ENCODE measurements around the gene PLSCR4.

PLSCR4 gene

GRCh38 chr3:146191051-146191450 lies 59.9 kb downstream of the PLSCR4 start:
- Mint-ChIP-seq H3K4me1 (ENCODE audit: low read depth) (peaks cover 5% of the 10 kb centered on the region), H3K36me3 (ENCODE audit: low read depth) (no peaks in the 10 kb centered on the region), H3K27me3 (no peaks in the 10 kb centered on the region), H3K9me3 (no peaks in the 10 kb centered on the region), H3K27ac (no peak overlapping the region), H3K4me3 (no peak overlapping the region)
- intact Hi-C loops (cut with micrococcal nuclease) = no loop called here

DNA sequence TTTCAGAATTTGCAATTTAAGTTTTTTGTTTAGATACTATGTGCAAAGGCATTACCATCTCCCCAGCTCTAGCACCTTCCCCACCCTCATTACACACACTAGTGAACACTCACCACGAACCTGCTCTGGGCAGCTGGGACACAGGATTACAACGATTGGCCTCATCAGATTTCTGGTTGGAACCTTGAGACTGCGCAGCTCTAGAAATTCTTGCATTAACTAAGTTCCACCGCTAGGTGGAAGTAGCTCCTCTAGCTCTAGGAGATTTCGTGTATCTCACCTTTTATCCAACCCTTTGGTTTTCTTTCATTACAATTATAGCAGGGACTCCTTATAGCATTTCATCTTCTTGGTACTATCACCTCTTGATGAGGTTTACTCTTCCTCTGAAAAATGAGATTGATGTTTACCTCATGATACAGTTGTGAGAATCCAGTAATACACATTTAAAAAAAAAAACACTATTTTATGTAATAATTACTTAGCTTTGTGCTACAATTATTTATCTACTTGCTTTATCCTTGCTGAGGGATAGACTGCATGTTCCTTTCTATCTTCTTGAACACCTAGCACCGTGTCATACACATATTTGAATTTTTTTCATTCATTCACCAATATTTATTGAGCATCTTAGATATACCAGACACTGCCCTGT lies 61.3 kb downstream of the PLSCR4 start:
- Mint-ChIP-seq H3K4me1 (ENCODE audit: low read depth) (peaks cover 5% of the 10 kb centered on the region), H3K27ac (no peak overlapping the region), H3K27me3 (no peaks in the 10 kb centered on the region), H3K36me3 (ENCODE audit: low read depth) (no peaks in the 10 kb centered on the region), H3K9me3 (no peaks in the 10 kb centered on the region), H3K4me3 (no peak overlapping the region)
- intact Hi-C loops (cut with micrococcal nuclease) = loop anchor here (1.0 to 2.0 kb wide), 2 partner anchors 123 to 388 kb away; no protein-coding TSS in a partner anchor

DNA sequence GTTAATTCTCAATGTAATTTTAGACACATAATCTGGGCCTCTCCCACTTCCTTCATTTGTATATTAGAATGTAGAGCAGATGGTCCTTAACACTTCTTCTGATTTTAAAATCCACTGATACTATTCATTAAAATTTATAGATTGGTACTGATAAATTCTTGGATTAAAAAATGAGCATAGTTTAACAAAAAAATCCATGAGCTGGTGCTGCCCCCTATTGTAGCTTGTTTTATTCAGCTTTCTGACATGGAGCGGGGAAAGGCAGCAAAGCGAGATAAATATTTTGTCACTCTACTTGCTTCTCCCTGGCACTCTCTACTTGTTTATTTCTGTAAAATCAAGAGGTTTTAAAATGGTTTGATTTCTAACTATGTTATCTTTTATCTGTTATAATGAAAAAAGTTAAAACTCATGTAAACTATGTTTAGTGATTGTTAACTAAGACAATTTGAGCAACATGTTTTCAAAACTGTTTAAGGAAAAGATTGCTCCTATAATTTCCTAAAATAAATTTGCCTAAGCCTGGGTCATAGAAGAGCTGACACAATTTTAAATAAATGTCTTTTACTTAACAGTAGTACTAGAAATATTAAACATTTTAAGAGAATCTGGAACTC lies 63.5 kb downstream of the PLSCR4 start:
- H3K27me3 Mint-ChIP-seq = no peaks in the 10 kb centered on the region
- peaks cover 5% of the 10 kb centered on the region for H3K4me1 Mint-ChIP-seq (ENCODE audit: low read depth)
- no peaks in the 10 kb centered on the region for H3K36me3 Mint-ChIP-seq (ENCODE audit: low read depth)
- no peaks in the 10 kb centered on the region for H3K9me3 Mint-ChIP-seq
- H3K4me3 Mint-ChIP-seq = no peak overlapping the region
- intact Hi-C loops (cut with micrococcal nuclease) = no loop called here
- no peak overlapping the region for H3K27ac Mint-ChIP-seq

GRCh38 chr3:146184241-146185015 lies 66.5 kb downstream of the PLSCR4 start:
- Mint-ChIP-seq H3K4me3 (no peak overlapping the region), H3K27me3 (peaks cover 2% of the 10 kb centered on the region), H3K27ac (no peak overlapping the region), H3K4me1 (ENCODE audit: low read depth) (peaks cover 2% of the 10 kb centered on the region), H3K9me3 (no peaks in the 10 kb centered on the region), H3K36me3 (ENCODE audit: low read depth) (no peaks in the 10 kb centered on the region)
- intact Hi-C loops (cut with micrococcal nuclease) = no loop called here

DNA sequence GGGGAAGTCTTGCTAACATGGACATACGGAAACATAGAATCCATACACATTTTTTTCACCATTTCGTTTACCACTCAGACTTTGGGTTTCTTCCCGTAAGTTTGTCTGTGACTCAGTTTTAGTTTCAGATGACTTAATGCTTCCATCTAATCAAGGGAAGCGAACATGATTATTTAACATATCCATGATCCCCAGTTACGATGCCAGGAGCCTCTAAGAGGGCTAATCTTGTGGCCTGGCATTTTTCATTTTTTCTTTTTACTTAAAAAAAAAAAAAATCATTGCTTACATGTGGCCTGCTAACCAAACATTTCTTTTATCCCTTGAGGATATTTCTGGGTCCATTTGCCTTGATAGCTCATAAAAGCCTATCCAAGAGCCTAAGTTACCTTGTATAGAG lies 69.7 kb downstream of the PLSCR4 start:
- no peak overlapping the region for H3K27ac Mint-ChIP-seq
- H3K9me3 Mint-ChIP-seq = no peaks in the 10 kb centered on the region
- no peak overlapping the region for H3K4me3 Mint-ChIP-seq
- H3K36me3 Mint-ChIP-seq (ENCODE audit: low read depth) = no peaks in the 10 kb centered on the region
- no peaks in the 10 kb centered on the region for H3K4me1 Mint-ChIP-seq (ENCODE audit: low read depth)
- intact Hi-C loops (cut with micrococcal nuclease) = no loop called here
- peaks cover 2% of the 10 kb centered on the region for H3K27me3 Mint-ChIP-seq

DNA sequence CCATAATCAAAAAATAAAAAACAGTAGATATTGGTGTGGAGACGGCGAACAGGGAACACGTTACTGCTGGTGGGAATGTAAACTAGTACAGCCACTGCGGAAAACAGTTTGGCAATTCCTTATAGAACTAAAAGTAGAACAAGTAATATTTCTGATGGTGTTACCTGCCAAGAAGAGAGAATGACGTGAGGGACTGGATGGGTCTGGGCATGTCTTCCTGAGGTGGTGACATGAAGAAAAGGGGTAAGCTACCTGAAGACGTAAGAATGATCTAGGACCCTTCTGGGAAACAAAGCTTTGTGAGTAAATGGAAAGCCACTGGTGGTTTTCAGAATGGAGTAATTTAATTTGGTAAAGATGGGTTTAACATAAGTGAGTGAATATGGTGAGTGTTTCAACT lies 70.5 kb downstream of the PLSCR4 start:
- Mint-ChIP-seq H3K27ac (no peak overlapping the region), H3K9me3 (no peaks in the 10 kb centered on the region), H3K4me3 (no peak overlapping the region), H3K36me3 (ENCODE audit: low read depth) (no peaks in the 10 kb centered on the region), H3K4me1 (ENCODE audit: low read depth) (no peaks in the 10 kb centered on the region), H3K27me3 (peaks cover 2% of the 10 kb centered on the region)
- intact Hi-C loops (cut with micrococcal nuclease) = no loop called here

- Mint-ChIP-seq H3K4me1 (ENCODE audit: low read depth) (no peaks in the 10 kb centered on the region), H3K36me3 (ENCODE audit: low read depth) (no peaks in the 10 kb centered on the region), H3K9me3 (no peaks in the 10 kb centered on the region), H3K27me3 (peaks cover 2% of the 10 kb centered on the region), H3K27ac (no peak overlapping the region), H3K4me3 (no peak overlapping the region)
- intact Hi-C loops (cut with micrococcal nuclease) = no loop called here
These were observed 72.8 kb downstream of the PLSCR4 start for GRCh38 chr3:146178006-146178689.

DNA sequence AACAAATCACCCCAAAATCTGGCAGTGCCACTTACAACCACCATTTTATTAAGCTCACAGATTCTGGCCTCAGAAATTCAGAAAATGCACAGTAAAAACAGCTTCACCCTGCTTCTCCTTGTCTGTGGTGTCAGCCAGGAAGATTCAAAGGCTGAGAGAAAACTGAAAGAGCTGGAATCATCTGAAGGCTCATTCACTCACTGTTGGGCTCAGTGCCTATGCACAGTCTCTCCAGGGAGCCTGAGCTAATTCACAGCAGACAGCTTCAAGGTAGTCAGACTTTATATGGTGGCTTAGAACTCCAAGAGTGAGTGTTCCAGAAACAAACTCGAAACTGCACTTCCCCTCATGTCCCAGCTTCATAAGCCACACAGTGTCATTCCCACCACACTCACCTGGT lies 73.4 kb downstream of the PLSCR4 start:
- Mint-ChIP-seq H3K27me3 (peaks cover 2% of the 10 kb centered on the region), H3K36me3 (ENCODE audit: low read depth) (no peaks in the 10 kb centered on the region), H3K4me1 (ENCODE audit: low read depth) (no peaks in the 10 kb centered on the region), H3K27ac (no peak overlapping the region), H3K4me3 (no peak overlapping the region), H3K9me3 (no peaks in the 10 kb centered on the region)
- intact Hi-C loops (cut with micrococcal nuclease) = no loop called here

GRCh38 chr3:146177072-146177471 lies 73.8 kb downstream of the PLSCR4 start:
- no peaks in the 10 kb centered on the region for H3K9me3 Mint-ChIP-seq
- H3K36me3 Mint-ChIP-seq (ENCODE audit: low read depth) = no peaks in the 10 kb centered on the region
- peaks cover 2% of the 10 kb centered on the region for H3K27me3 Mint-ChIP-seq
- intact Hi-C loops (cut with micrococcal nuclease) = no loop called here
- no peak overlapping the region for H3K27ac Mint-ChIP-seq
- no peak overlapping the region for H3K4me3 Mint-ChIP-seq
- no peaks in the 10 kb centered on the region for H3K4me1 Mint-ChIP-seq (ENCODE audit: low read depth)

DNA sequence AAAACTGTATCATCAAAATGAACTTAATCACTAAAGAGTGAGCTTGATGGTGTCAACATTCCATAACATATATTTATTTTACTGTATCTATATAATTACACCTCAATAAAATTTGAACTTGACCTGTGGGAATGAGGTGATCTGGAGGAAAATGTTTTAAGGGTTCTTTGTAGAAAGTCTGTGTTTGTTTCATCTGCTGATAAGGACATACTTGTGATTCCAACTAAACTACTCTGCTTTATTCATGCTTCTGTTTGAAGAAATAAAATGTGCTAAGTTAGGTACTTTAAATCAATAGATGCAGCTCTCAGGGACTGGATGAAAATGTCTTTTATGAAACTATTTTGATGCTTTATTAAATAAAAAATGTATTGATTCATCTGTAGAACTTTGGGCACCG lies 78.3 kb downstream of the PLSCR4 start:
- H3K4me3 Mint-ChIP-seq = no peak overlapping the region
- H3K27me3 Mint-ChIP-seq = no peaks in the 10 kb centered on the region
- intact Hi-C loops (cut with micrococcal nuclease) = no loop called here
- no peaks in the 10 kb centered on the region for H3K36me3 Mint-ChIP-seq (ENCODE audit: low read depth)
- H3K27ac Mint-ChIP-seq = no peak overlapping the region
- H3K9me3 Mint-ChIP-seq = no peaks in the 10 kb centered on the region
- no peaks in the 10 kb centered on the region for H3K4me1 Mint-ChIP-seq (ENCODE audit: low read depth)

- Mint-ChIP-seq H3K36me3 (ENCODE audit: low read depth) (no peaks in the 10 kb centered on the region), H3K27ac (no peak overlapping the region), H3K27me3 (peaks cover under 1% of the 10 kb centered on the region), H3K9me3 (no peaks in the 10 kb centered on the region), H3K4me3 (no peak overlapping the region), H3K4me1 (ENCODE audit: low read depth) (no peaks in the 10 kb centered on the region)
- intact Hi-C loops (cut with micrococcal nuclease) = no loop called here
These were observed 80.3 kb downstream of the PLSCR4 start for GRCh38 chr3:146170591-146170990.

GRCh38 chr3:146169891-146170290 lies 81.0 kb downstream of the PLSCR4 start:
- H3K27me3 Mint-ChIP-seq = peaks cover 4% of the 10 kb centered on the region

DNA sequence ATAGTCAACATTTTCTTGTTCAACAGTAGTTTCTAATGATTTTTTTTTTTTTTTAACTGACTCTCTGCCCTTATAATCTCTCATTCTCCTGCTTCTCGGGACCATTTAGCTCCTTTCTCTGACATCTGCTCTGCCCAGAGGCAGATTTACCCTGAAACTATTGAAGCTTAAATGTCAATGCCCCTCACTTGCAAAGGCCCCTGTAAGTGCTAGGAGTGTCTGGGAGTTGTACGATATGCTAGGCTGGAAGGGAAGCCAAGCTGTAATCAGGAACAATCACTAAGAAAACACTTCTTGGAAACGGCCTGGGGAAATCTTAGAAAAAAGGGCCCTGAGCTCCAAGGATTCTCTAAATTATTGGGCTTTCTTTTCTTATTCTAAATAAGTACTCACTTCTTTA lies 84.1 kb downstream of the PLSCR4 start:
- no peak overlapping the region for H3K4me3 Mint-ChIP-seq
- H3K4me1 Mint-ChIP-seq (ENCODE audit: low read depth) = no peaks in the 10 kb centered on the region
- H3K27me3 Mint-ChIP-seq = peaks cover 26% of the 10 kb centered on the region
- no peaks in the 10 kb centered on the region for H3K9me3 Mint-ChIP-seq
- intact Hi-C loops (cut with micrococcal nuclease) = no loop called here
- no peaks in the 10 kb centered on the region for H3K36me3 Mint-ChIP-seq (ENCODE audit: low read depth)
- no peak overlapping the region for H3K27ac Mint-ChIP-seq

More at GRCh38 chr3:146169891-146170290, 81.0 kb downstream of the PLSCR4 start:
- Mint-ChIP-seq H3K27ac (no peak overlapping the region), H3K4me3 (no peak overlapping the region), H3K36me3 (ENCODE audit: low read depth) (no peaks in the 10 kb centered on the region), H3K4me1 (ENCODE audit: low read depth) (no peaks in the 10 kb centered on the region), H3K9me3 (no peaks in the 10 kb centered on the region)
- intact Hi-C loops (cut with micrococcal nuclease) = no loop called here

DNA sequence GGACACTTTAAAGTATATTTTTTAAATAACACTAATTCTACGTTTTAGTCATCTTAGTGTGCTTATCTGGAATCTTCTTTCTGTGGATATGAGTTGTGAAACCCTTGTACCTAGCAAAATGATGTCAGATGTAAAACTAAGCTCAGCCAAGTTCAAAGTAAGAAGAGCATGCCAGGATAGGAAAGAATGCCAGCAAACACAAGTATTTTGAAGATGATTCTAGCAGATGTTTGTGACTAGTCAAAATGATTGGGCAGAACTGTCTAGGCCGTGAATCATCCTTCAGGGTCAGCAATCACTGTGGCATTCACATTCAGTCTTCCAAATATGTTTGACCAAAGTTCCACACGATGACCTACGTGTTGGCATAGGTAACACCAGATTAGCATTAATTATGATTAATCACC lies 84.5 kb downstream of the PLSCR4 start:
- no peaks in the 10 kb centered on the region for H3K9me3 Mint-ChIP-seq
- no peaks in the 10 kb centered on the region for H3K36me3 Mint-ChIP-seq (ENCODE audit: low read depth)
- intact Hi-C loops (cut with micrococcal nuclease) = no loop called here
- H3K4me3 Mint-ChIP-seq = no peak overlapping the region
- peaks cover 30% of the 10 kb centered on the region for H3K27me3 Mint-ChIP-seq
- H3K27ac Mint-ChIP-seq = no peak overlapping the region
- H3K4me1 Mint-ChIP-seq (ENCODE audit: low read depth) = no peaks in the 10 kb centered on the region

Data from dendritic cell treated with granulocyte-macrophage colony-stimulating factor and Interleukin-4, amounts not matched to agents 40 ng/mL and 50 ng/mL, for 4 days (primary cell).